ENCODE results near the gene MAOB.
"Not testable (repeated sequence)": the region's sequence is repeated elsewhere in the genome, so short reads cannot be mapped to it uniquely, and the experiment has no call there.

The MAOB gene

DNA sequence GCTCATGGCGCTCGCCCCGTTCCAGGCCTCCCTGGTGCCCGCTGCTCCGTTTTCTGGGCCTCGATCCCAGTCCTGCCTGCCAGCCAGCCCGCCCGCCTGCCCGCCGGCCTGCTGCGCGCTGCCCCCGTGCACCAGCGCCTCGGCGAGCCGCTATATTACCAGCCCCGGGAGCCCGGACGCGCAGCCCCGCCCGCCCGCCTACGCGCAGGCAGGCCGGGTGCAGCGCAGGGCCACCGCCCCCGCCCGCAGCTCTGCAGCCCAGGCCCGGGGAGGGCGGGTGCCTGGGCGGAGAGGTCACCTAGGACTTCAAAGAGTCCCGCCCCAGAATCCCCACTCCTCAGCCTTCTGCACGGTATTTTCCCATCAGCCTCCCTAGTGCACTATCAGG lies at the start of gene MAOB:
MAOB (minus strand) TSS at position 157 of the 388 bp plus-strand sequence; CDS start at position 6, 151 bp downstream.
- no peak for DNase-seq (ENCODE audit: low spot score)

DNA sequence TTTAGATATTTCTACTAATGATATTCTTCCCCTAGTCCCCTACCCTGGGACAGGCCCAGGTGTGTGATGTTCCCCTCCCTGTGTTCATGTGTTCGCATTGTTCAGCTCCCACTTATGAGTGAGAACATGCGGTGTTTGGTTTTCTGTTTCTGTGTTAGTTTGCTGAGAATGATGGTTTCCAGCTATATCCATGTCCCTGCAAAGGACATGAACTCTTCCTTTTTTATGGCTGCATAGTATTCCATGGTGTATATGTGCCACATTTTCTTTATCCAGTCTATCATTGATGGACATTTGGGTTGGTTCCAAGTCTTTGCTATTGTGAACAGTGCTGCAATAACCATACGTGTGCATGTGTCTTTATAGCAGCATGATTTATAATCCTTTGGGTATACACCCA lies 39.8 kb upstream of the MAOB start:
- DNase-seq (ENCODE audit: low spot score), result not testable (repeated sequence)

DNA sequence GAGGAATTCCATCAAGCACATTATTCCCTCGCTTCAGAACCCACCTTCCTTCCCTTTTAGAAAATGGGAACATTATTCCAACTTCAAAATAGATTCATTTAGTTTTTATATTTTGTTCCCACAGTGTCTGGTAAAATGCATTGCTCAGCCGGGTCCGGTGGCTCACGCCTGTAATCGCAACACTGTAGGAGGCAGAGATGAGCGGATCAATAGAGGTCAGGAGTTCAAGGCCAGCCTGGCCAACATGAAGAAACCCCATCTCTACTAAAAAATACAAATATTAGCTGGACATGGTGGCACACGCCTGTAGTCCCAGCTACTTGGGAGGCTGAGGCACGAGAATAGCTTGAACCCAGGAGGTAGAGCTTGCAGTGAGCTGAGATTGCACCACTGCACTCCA lies 28.5 kb upstream of the MAOB start:
- DNase-seq (ENCODE audit: low spot score), result not testable (repeated sequence)

DNA sequence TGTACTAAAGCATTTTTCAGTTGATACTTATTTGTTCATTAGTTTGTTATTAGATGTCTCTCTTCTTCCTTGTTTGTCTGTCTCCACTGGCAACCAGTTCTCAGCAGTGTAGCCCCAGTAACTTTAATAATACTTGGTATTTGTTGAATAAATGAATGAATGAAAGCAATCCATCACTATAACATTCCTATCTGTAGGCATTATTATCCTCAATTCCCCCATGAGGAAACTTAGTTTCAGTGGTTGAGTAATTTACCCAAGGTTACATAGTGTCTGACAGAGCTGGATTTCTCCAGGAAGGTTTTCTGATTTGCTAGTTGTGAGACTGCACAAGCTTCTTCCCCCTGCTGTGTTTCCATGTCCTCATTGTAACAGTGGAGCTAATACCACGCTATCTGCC lies 27.8 kb upstream of the MAOB start:
- DNase-seq (ENCODE audit: low spot score), result no peak

DNA sequence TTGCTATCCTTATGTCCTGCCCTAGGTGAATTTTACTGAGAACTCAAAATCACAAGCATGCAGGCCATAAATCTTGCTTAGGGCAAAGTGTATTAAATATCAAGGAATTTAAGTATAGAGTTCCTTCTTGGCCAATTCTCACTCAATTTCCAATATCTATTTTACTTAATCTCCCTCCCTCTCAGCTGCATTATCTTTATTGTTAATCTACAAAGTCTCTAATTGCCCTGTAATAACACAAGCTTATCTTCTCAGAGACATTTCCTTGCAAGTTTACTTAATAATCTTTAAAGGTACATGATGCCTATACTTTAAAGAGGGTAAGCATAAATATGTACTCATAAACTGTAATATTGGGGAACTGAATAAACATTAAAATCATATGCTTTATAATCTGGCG lies 26.9 kb upstream of the MAOB start:
- no peak for DNase-seq (ENCODE audit: low spot score)

DNA sequence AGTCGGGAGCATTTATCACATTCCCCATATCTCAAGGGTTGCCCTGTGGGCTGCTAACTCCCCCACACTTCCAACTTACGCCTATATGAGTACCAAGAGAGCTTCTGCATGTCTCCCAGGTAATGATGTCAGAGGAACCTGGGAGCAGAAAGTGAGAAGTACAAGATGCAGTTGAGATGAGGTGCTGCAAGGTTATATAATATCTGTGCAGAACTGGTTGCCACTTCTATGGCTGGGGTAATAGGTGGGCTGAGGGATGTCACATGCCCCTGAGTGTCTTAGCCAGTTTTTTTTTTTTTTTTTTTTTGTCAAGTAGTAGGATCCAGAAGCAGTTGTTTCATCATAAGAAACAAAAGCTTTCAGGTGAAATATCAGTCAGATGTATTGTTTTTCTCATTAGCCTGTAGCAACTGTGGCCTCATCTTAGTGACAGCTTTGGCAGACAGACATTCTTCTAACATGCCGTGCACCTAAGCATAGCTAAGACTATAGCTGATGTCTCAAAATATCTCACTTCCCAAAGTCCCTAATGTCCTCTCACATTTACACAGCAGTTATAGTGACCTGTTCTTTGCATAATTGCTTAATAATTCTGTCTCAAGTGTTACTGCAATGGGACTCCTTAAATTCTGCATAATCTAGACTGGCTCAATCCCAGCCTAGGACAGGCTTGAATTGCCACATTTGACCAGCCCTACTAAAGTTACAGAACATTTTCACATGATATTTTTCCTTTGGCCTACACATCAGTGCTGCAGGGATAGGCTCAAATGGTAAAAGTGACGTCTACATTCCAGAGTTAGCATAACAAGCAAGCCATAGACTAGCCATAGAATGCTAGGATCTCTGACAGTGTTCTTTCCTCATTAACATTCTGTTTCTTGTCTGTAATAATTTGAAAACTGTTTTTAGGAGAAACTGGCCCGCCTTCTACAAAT lies 17.9 kb upstream of the MAOB start:
- DNase-seq (ENCODE audit: low spot score), result no peak

DNA sequence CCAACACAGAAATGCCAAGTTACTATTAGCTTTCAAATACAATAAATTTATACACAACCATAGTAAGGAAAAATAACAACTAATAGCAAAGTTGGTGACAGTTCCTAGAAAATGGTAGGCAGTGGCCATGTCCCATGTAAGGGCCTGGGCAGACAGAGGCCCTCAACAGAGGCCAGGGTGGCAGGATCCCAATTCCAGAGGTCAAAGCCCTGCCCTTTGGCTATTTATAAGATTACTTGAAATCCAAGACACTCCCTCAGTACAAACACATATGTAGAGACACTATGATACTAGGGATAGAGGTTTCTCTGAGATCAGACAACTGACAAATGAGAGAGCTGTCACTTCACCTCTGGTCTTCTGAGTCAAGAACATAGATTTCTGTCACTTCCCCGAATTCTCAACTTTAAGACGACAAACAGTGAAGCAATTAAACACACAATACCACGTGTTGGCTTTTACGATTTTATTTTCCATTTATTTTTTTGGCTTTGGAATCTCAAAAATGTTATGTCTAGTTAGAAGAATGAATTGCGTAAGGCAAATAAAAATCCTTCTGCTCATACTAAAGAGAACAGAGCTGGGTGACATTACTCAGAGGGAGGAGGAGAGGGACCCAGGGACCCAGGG lies 16.3 kb upstream of the MAOB start:
- no peak for DNase-seq (ENCODE audit: low spot score)

DNA sequence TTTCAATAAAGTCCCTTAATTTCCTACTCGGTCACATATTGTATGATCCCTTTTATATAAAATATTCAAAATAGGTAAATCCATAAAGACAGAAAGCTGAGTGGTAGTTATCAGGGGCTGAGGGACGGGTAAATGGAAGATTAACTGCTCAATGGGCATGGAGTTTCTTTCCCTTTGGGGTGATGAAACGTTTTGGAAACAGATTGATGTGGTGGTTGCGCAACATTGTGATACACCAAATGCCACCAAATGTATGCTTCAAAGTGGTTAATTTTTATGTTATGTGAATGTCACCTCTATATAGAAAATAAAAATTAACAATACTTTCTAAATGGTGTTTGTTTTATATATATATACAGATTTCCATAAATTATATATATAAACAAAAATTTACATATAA lies 15.0 kb upstream of the MAOB start:
- DNase-seq (ENCODE audit: low spot score), result no peak

DNA sequence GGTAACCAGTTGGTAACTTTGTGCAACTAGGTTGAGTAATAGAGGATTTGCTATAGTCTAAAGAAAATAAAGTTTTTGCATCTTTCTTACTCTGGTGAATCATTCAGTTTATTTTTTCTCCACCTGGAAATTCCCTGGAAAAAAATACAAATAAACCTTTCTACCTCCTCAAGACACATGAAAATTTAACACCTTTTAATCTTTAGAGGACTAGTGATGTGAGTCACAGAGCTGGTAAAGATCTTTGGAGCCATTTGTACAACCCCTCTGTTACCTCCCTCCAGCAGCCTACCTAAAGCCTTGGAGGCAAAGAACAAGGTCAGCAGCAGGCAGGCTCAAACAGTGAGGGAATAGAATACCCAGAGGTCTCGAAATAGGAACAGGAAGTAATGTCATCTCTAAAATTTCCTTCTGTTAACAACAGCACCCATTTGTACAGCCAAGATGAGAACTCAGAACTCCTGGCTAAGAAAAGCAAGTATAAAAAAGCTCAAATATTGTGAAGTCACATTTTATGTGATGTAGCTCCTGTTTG lies 10.2 kb upstream of the MAOB start:
- no peak for DNase-seq (ENCODE audit: low spot score)

DNA sequence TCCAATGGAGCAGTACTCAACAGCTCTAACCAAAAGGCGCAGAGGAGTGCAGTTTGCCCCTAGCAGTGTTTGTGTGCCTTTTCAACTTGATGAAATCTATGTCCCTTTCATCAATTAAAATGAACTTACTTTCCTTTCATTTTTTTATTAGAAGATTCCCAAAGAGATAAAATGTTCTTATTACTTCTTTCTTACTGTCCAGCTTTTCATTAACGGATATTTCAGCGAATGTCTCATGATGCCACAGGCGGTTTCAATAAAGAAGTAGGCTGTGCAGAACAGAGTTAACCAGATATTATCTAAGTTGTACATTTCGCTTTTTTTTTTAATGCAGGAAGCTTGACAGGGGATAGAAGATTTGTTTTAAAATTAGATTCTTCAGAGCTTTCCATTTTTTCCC lies 3.4 kb upstream of the MAOB start:
- DNase-seq (ENCODE audit: low spot score), result no peak

DNA sequence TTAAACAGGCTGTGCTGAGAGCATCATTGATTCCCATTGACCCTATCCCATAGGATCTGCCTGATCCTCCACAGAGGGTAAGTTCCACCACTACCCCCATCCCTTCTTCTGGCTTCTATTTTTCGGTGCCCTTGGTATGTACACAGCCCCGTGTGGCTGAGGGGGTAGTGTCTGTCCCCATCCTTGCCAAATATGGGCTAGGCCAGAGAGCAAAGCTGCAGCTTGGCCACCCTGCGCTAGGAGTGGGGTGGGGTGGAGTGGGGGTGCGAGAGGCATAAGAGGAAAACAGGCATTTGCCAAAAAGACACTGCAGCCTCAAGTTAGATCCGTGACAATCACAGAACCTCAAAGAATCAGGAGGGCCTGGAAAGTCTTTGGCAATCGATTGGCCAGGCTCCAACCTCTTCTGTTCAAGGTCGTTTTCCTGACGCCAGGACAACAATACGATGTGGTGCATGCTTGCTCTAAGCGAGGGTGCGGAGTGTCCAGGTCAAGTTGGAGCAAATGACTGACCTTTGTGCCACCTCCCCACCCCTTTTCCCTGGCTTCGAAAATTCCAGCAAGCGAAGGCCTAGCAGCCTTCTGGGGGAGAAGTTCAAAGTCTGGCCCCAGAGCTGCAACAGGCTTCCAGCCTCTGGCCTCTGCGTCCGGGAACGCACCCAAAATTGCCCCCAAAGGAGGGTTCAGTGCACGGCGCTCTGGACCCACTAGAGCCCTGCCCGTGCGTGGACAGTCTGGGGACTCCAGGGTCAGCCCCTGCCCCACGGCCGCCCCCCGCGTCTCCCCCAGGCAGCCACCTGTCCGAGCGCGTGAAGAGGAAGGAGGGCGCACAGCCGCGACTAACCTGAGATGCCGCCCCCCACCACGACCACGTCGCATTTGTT lies 598 bp downstream of the MAOB start:
- no peak for DNase-seq (ENCODE audit: low spot score)

DNA sequence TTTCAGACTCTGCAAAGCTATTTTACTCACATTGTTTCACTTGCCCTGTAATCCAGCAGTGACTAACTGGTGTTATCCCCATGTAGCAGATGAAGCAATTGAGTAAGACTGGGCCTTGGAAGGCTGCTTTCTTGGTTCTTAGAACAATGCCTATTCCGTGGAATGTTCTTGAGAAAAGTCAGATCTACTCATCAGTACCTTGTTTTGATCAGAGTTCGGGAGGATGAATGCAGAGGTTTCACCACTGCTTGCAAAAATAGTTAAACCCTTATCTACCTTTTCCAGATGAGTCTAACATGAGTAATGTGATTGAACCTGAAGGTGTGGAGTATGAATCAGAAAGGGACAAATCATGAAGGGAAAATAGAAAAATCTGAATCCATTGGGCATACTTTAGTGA lies 1.8 kb downstream of the MAOB start:
- DNase-seq (ENCODE audit: low spot score), result no peak

DNA sequence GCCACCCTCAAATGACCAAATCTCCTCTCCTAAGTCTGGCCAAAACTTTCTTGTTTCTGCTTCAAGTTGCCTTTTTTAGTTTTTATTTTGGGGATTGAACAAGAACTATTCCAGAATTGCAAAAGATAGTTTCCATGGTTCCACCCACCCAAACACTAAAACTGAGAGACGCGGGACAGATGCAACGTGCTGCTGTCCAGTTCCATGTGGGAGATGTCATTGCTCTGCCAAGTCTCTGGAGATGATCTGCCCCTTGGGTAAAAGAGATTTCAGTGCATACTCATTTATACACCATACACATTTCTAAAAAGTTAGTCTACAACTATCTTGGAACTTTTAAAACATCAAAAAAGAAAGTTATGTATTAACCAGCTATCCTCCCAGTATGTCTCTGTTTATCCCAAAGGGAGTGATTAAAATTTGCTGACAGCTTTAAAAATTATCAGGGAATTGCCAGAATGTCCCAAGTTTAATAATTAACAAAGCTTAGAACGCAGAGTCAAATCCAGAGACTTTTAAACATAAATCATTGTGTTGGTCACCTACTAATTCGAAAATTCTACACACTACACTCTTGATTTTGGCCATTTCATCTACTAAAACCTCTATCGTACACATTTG lies 3.2 kb downstream of the MAOB start:
- DNase-seq (ENCODE audit: low spot score), result no peak

DNA sequence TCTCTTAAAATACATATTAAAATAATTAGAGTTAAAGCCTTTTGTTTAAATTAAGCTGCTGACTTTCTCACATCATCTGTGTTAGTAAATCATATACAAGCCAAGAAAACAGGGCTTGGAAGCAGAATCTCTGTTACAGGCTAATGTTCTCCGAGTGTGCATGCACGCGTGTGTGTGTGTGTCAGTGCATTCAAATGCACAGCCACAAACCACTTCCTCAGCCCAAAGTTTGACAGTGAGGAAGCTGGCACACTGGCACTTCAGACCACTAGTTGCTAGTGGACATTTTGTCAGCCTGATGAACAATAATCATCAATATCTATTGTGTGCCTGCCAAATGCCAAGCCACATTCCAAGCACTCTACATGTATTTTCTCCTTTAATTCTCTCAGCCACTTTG lies 5.6 kb downstream of the MAOB start:
- DNase-seq (ENCODE audit: low spot score), result no peak

DNA sequence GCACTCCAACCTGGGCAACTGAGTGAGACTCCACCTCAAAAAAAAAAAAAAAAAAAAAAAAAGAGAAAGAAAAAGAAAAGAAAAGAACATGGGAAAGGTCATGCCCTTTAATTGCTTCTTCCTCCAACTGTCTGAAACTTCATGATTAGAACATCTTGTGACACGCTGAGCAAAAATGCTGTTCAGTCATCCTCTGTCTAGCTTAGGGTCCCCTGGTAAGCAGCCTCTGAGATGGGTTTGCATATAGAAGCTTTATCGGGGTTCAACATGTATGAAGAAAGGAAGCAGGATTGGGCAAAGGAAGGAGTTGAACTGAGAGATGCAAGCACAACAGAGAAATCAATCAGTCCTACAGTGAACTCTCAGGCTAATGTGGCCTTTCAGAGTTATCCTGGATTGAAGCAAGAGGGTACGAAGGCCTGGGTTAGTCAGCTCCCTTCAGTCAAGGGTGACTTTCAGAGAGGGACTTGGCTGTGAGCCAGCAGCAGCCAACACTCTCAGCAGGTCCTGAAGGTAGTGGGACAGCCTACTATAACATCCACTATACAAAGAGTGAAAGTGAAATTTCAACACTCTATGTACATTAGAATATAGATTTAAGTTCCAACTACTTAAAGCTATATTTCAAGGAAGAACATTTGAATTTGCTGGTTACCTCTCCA lies 11.4 kb downstream of the MAOB start:
- no peak for DNase-seq (ENCODE audit: low spot score)

DNA sequence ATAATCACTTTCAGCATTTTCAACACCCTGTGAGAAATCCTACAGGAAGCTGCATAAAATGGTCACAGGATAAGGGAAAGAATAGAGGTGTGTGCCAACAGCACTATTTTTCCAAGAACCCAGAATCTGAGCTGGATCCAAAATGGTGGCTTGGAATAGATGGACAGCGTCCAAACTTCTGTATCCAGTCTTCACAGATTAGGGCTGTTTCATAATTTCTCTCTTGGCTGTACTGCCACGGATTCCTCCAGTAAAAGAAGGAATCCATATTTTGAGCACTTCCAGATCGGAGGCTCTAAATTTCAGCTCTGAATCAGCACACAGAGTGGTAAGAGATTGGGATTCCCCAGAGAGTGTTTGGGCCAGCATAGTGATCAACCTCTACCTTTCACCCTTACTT lies 12.2 kb downstream of the MAOB start:
- DNase-seq (ENCODE audit: low spot score), result no peak

DNA sequence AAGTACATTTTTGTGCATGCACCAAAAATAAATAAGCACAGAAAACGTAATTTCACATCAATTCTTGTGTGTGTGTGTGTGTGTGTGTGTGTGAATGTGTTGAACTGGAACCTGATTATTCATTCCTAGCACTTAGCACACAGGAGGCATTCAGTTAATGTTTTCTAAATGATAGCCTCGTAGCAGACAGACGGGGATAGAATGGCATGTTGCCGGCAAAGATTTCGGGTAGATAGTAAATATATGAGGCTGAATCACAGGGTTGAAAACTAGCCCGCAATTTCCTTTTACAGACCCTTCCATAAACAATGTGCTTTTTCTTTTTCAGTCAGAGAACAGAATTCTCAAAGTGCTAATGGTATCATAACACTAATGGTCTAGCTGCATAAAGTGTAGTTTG lies 13.5 kb downstream of the MAOB start:
- no peak for DNase-seq (ENCODE audit: low spot score)

DNA sequence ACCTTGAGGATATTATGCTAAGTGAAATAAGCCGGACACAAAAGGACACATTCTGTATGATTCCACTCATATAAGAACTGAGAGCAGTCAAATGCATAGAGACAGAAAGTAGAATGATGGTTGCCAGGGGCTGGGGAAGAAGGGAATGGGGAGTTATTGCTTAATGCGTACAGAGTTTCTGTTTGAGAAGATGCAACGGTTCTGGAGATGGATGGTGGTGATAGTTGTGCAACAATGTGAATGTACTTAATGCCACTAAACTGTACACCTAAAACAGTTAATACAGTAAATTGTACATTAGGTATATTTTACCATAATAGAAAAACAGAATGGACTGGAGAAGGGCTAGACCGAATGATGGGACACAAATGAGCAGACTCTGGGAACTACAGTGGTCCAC lies 15.8 kb downstream of the MAOB start:
- DNase-seq (ENCODE audit: low spot score), result no peak

DNA sequence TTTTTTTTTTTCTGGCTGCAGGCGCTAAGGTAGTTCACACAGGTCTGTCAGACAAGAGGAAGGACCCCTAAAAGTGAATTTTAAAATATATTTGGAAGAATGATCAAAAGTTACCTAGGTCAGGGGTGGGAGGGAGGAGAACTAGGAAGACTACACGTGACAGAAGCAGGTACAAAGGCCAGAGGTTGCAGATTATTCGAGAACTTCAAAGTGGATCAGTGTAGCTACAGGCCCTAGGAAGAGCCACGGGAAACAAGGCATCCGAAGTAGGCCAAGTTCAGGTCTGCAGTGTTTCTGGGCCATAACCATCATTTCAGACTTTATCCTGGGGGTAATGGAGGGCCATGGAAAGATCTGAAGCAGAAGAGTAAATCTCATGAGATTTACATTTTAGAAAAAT lies 16.5 kb downstream of the MAOB start:
- no peak for DNase-seq (ENCODE audit: low spot score)

DNA sequence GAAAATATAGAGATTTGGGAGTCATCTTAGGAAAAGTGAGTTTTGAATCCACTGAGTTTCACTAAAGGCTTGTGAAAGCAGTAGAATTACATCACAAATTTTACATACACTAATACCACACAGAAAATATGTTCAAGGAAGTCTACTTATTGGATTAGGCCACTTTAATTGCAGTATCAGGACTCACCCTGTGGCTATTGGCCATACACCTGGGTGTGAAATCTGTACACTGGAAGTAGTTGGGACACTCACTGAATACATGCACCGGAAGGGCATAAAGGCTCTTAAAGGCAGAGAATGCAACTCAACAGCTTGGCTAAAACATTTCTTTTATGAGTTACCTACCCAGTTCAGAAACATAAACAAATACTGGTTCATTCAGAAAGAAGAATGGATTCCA lies 19.8 kb downstream of the MAOB start:
- DNase-seq (ENCODE audit: low spot score), result no peak

DNA sequence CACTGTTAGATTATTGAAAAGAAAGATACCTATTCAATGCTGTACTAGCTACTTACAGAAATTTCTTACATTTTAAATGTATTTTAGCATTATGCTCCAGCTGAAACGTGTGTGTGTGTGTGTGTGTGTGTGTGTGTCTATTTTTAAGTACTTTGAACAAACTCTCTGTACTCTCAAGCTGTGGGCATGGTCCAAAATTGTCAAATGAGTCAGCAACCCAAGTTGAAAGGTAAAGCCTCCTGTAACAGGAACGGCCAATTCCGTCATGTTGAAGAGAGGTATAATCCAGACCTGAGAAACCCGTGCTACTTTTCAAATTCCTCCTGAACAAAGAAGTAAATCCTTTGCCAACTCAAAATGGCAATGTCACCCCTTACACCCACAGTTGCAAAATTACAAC lies 20.5 kb downstream of the MAOB start:
- DNase-seq (ENCODE audit: low spot score), result no peak
